NCI-H526 treated with DMSO at 0.1 percent for 48 hours (cell line): ENCODE data around the gene PRSS2.
A peak's percentile ranks its signal among the peaks of the same experiment; 100 is the strongest.
"Not testable (repeated sequence)": the region's sequence is repeated elsewhere in the genome, so short reads cannot be mapped to it uniquely, and the experiment has no call there.

Experiments
- DNase-seq: peaks from one replicate; lab custom pipeline; 2025; lab: John Stamatoyannopoulos, UW

The PRSS2 gene

GRCh38 chr7:142759433-142759832 lies 11.3 kb upstream of the PRSS2 start:
- no peak for DNase-seq

- no peak for DNase-seq
Observed at GRCh38 chr7:142760071-142760642, 10.6 kb upstream of the PRSS2 start.

GRCh38 chr7:142761606-142762005 lies 9.2 kb upstream of the PRSS2 start:
- not testable (repeated sequence) for DNase-seq

GRCh38 chr7:142762104-142762503 lies 8.7 kb upstream of the PRSS2 start:
- DNase-seq: no peak

- no peak for DNase-seq
Observed at GRCh38 chr7:142767451-142767850, 3.3 kb upstream of the PRSS2 start.

GRCh38 chr7:142767861-142768260 lies 2.9 kb upstream of the PRSS2 start:
- DNase-seq: no peak

GRCh38 chr7:142768885-142769284 lies 1.9 kb upstream of the PRSS2 start:
- DNase-seq: not testable (repeated sequence)

- DNase-seq: no peak
Observed at GRCh38 chr7:142771353-142771723, 568 bp downstream of the PRSS2 start.

GRCh38 chr7:142772051-142772450 lies 1.3 kb downstream of the PRSS2 start:
- DNase-seq: no peak

- no peak for DNase-seq
Observed at GRCh38 chr7:142772673-142773072, 1.9 kb downstream of the PRSS2 start.

GRCh38 chr7:142773230-142773629 lies 2.5 kb downstream of the PRSS2 start:
- no peak for DNase-seq

- no peak for DNase-seq
Observed at GRCh38 chr7:142773937-142774744, 3.4 kb downstream of the PRSS2 start.

GRCh38 chr7:142774826-142775225 lies 4.1 kb downstream of the PRSS2 start:
- DNase-seq: no peak

- not testable (repeated sequence) for DNase-seq
Observed at GRCh38 chr7:142775351-142776115, 4.8 kb downstream of the PRSS2 start.

GRCh38 chr7:142776206-142776844 lies 5.6 kb downstream of the PRSS2 start:
- DNase-seq: no peak

GRCh38 chr7:142776845-142777225 lies 6.1 kb downstream of the PRSS2 start:
- DNase-seq: not testable (repeated sequence)

GRCh38 chr7:142777318-142777717 lies 6.5 kb downstream of the PRSS2 start:
- DNase-seq: no peak

GRCh38 chr7:142782922-142783900 lies 12.4 kb downstream of the PRSS2 start:
- DNase-seq: peak; percentile 88

- no peak for DNase-seq
Observed at GRCh38 chr7:142784096-142784495, 13.3 kb downstream of the PRSS2 start.

GRCh38 chr7:142784716-142785115 lies 13.9 kb downstream of the PRSS2 start:
- no peak for DNase-seq

GRCh38 chr7:142785841-142786250 lies 15.1 kb downstream of the PRSS2 start:
- DNase-seq: no peak
